Activated naive CD4-positive, alpha-beta T cell treated with anti-CD3 and anti-CD28 coated beads, Interleukin-2, amount 50 U/mL, for 24 hours (primary cell): ENCODE measurements around the gene CISTR.
A peak's percentile ranks its signal among the peaks of the same experiment; 100 is the strongest.

Experiments used
- H3K27ac Mint-ChIP-seq: one replicate; pipeline ENCODE4 v1.8.0; 2021; ENCODE audit warnings: mild to moderate bottlenecking, mixed read lengths
- H3K27me3 Mint-ChIP-seq: one replicate; pipeline ENCODE4 v1.8.0; 2021; ENCODE audit warnings: mixed read lengths
- H3K36me3 Mint-ChIP-seq: one replicate; pipeline ENCODE4 v1.8.0; 2021; ENCODE audit warnings: mixed read lengths
- H3K4me1 Mint-ChIP-seq: one replicate; pipeline ENCODE4 v1.8.0; 2021; ENCODE audit warnings: mixed read lengths
- H3K4me3 Mint-ChIP-seq: one replicate; pipeline ENCODE4 v1.8.0; 2021; ENCODE audit warnings: mild to moderate bottlenecking, mixed read lengths
- H3K9me3 Mint-ChIP-seq: one replicate; pipeline ENCODE4 v1.8.0; 2021; ENCODE audit warnings: mixed read lengths

The CISTR gene

GRCh38 chr12:53754633-53755264 is 3.0 kb upstream of the CISTR start:
- Mint-ChIP-seq H3K4me3 (no peak overlapping the region), H3K36me3 (no peaks in the 10 kb centered on the region), H3K4me1 (no peaks in the 10 kb centered on the region), H3K9me3 (no peaks in the 10 kb centered on the region), H3K27ac (no peak overlapping the region), H3K27me3 (peaks cover 15% of the 10 kb centered on the region)

DNA sequence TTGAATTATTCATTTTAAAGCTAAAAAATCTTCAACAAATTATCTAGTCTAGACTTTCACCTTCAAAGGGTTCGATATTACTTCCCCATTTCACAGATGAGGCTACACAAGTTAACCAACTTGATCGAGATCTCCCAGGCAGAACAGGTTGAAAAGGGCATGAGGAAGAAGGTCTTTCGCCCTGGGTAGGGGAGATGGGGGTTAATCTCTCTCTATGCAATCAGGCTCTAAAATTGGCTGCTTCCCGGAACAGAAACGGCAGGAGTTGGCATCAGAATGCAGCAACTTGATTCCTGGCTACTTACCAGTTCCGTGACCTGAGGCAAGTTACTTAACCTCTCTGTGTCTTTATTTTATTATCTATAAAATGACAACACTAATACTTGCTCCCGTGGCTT is 2.4 kb upstream of the CISTR start:
- Mint-ChIP-seq H3K4me1 (no peaks in the 10 kb centered on the region), H3K36me3 (no peaks in the 10 kb centered on the region), H3K9me3 (no peaks in the 10 kb centered on the region), H3K27ac (no peak overlapping the region), H3K27me3 (peaks cover 9% of the 10 kb centered on the region), H3K4me3 (no peak overlapping the region)

GRCh38 chr12:53752621-53753020 is 842 bp upstream of the CISTR start:
- no peak overlapping the region for H3K27ac Mint-ChIP-seq
- no peaks in the 10 kb centered on the region for H3K9me3 Mint-ChIP-seq
- no peak overlapping the region for H3K4me3 Mint-ChIP-seq
- H3K27me3 Mint-ChIP-seq = no peaks in the 10 kb centered on the region
- H3K4me1 Mint-ChIP-seq = no peaks in the 10 kb centered on the region
- no peaks in the 10 kb centered on the region for H3K36me3 Mint-ChIP-seq

DNA sequence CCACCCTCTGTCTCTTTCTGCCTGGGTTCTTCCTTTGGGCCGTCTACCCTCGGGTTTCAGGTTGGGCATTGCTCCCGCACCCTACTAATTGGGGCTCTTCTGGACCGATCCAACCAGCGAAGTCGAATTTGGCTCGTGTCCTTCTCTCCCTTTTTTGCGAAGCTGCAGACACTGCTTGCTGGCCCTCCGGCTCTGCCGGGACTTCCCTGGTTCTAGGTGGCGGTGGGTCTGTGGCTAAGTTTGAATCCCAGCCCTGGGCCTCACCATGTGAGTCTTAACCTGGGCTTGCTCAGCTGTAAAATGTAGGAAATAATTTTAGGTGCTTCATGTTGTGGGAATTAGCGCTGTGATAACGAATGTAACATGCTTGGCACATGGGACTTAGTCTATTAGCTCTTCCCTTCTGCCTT is 418 bp upstream of the CISTR start:
- Mint-ChIP-seq H3K9me3 (no peaks in the 10 kb centered on the region), H3K4me1 (no peaks in the 10 kb centered on the region), H3K4me3 (no peak overlapping the region), H3K36me3 (no peaks in the 10 kb centered on the region), H3K27me3 (no peaks in the 10 kb centered on the region), H3K27ac (no peak overlapping the region)

- Mint-ChIP-seq H3K4me1 (no peaks in the 10 kb centered on the region), H3K27me3 (peaks cover 7% of the 10 kb centered on the region), H3K27ac (no peak overlapping the region), H3K4me3 (no peak overlapping the region), H3K9me3 (no peaks in the 10 kb centered on the region), H3K36me3 (no peaks in the 10 kb centered on the region)
Measured at GRCh38 chr12:53750812-53751335, 905 bp downstream of the CISTR start.

DNA sequence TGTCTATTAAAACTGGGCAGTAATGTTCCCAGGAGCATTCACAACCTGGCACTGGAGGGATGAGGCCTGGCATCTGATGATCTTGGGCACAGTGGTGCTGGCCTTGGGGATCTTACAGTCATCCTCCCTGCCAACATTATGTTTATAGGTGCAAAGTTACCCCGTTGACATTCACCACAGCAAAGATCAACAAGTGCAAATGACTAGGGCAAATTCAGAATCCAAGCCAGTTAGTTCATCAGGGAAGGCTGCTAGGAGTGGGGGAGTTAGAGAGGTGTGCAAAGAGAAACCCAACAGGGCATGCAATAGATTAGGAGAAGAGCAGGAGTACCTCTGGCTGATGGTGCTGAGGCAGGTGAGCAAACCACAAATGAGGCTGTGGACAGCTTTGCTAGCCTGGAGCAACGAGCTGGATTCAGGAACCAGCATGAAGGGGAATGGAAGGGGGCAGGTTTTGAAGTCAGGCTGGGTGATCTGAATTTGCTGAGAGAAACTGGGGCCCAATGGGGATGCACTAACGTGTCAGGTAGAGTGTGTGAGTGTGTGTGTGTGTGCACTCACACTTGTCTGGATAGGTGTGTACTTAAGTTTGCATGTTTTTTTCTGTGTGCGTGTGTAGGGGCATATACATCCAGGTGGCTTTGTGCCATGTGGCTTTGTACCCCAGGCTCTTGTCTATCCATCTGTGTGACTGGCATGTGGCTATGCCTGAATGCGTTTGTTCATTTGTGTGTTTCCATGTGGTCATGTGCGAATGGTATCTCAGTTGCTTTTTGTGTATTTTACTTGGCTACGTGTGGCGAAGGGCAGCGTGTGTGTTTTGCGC is 1.6 kb downstream of the CISTR start:
- no peak overlapping the region for H3K27ac Mint-ChIP-seq
- H3K4me1 Mint-ChIP-seq = no peaks in the 10 kb centered on the region
- no peaks in the 10 kb centered on the region for H3K36me3 Mint-ChIP-seq
- no peaks in the 10 kb centered on the region for H3K9me3 Mint-ChIP-seq
- H3K4me3 Mint-ChIP-seq = no peak overlapping the region
- H3K27me3 Mint-ChIP-seq = peaks cover 9% of the 10 kb centered on the region

GRCh38 chr12:53748072-53748840 is 3.5 kb downstream of the CISTR start:
- H3K4me3 Mint-ChIP-seq = no peak overlapping the region
- H3K4me1 Mint-ChIP-seq = peaks cover 6% of the 10 kb centered on the region

DNA sequence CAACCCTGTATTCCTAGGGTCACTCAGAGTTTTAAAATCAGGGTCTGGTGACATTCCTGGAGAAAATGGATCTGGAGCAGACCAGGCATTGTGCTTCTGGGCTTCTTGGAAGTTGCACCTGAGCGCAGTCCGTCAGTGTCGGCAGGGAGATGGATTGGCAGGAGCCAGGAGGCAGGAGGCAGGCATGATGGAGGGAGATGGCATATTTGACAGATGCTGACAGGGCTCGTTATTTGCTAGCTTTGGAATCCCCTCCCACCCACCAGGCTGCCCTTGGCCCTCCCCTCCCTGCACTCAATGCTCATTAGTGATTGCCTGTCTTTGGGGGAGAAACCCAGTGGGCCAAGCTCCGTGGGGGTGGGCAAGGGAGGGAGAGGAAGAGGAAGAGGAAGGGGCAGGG is 4.7 kb downstream of the CISTR start:
- H3K4me1 Mint-ChIP-seq = peaks cover 6% of the 10 kb centered on the region
- H3K4me3 Mint-ChIP-seq = peak overlapping the region; percentile 57
- H3K9me3 Mint-ChIP-seq = no peaks in the 10 kb centered on the region
- H3K27me3 Mint-ChIP-seq = peaks cover 29% of the 10 kb centered on the region
- no peak overlapping the region for H3K27ac Mint-ChIP-seq
- H3K36me3 Mint-ChIP-seq = no peaks in the 10 kb centered on the region

More at GRCh38 chr12:53748072-53748840, 3.5 kb downstream of the CISTR start:
- Mint-ChIP-seq H3K9me3 (no peaks in the 10 kb centered on the region), H3K36me3 (no peaks in the 10 kb centered on the region), H3K27me3 (peaks cover 23% of the 10 kb centered on the region), H3K27ac (no peak overlapping the region)

- Mint-ChIP-seq H3K27me3 (peaks cover 29% of the 10 kb centered on the region), H3K4me1 (peaks cover 6% of the 10 kb centered on the region), H3K4me3 (peak overlapping the region; percentile 57), H3K9me3 (no peaks in the 10 kb centered on the region), H3K27ac (no peak overlapping the region), H3K36me3 (no peaks in the 10 kb centered on the region)
Measured at GRCh38 chr12:53746592-53747092, 5.1 kb downstream of the CISTR start.

DNA sequence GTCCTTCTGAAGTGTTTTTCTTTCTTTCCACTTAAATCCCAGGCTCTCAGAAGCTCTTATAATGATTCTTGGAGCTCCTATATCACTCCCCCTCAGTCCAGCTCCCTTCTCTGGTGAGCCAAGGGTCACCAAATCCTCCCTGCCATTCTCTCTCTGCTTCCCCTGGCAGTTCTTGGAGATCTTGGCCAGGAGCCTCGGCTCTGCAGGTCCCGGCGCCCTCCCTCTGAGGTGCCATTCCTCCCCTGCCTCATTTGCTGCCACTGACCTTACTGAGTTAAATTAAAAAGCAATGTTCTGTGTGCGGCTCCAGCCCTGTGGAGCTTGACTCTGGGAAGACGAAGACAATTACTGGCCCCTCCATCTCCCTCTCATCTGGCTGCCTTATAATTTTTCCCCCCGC is 7.0 kb downstream of the CISTR start:
- Mint-ChIP-seq H3K36me3 (no peaks in the 10 kb centered on the region), H3K27me3 (peaks cover 29% of the 10 kb centered on the region), H3K4me3 (no peak overlapping the region), H3K27ac (no peak overlapping the region), H3K4me1 (peaks cover 6% of the 10 kb centered on the region), H3K9me3 (no peaks in the 10 kb centered on the region)

DNA sequence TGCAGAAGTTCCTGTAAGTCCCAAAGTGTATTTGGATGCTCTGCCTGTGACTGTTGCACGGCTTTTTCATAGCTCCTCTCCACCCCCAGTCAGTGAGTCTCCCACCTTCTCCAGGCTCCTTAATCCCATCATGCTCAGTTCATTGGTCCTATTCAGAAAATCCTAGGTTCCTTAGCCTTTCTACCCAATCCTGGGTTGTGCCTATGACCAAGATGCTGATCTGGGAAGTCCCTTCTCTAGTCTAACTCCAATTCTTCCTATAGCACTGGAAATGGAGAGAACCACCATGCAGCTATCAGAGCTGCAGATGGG is 7.7 kb downstream of the CISTR start:
- Mint-ChIP-seq H3K4me3 (no peak overlapping the region), H3K27ac (no peak overlapping the region), H3K27me3 (peaks cover 33% of the 10 kb centered on the region), H3K9me3 (no peaks in the 10 kb centered on the region), H3K4me1 (peaks cover 12% of the 10 kb centered on the region), H3K36me3 (no peaks in the 10 kb centered on the region)

GRCh38 chr12:53743266-53744129 is 8.3 kb downstream of the CISTR start:
- Mint-ChIP-seq H3K4me3 (peak overlapping the region; percentile 43), H3K27ac (no peak overlapping the region), H3K4me1 (peaks cover 18% of the 10 kb centered on the region), H3K27me3 (peaks cover 36% of the 10 kb centered on the region), H3K9me3 (no peaks in the 10 kb centered on the region), H3K36me3 (no peaks in the 10 kb centered on the region)

GRCh38 chr12:53740130-53740491 is 11.7 kb downstream of the CISTR start:
- H3K27ac Mint-ChIP-seq = no peak overlapping the region
- peaks cover 21% of the 10 kb centered on the region for H3K4me1 Mint-ChIP-seq
- no peaks in the 10 kb centered on the region for H3K9me3 Mint-ChIP-seq
- H3K27me3 Mint-ChIP-seq = peaks cover 32% of the 10 kb centered on the region
- no peak overlapping the region for H3K4me3 Mint-ChIP-seq
- no peaks in the 10 kb centered on the region for H3K36me3 Mint-ChIP-seq

DNA sequence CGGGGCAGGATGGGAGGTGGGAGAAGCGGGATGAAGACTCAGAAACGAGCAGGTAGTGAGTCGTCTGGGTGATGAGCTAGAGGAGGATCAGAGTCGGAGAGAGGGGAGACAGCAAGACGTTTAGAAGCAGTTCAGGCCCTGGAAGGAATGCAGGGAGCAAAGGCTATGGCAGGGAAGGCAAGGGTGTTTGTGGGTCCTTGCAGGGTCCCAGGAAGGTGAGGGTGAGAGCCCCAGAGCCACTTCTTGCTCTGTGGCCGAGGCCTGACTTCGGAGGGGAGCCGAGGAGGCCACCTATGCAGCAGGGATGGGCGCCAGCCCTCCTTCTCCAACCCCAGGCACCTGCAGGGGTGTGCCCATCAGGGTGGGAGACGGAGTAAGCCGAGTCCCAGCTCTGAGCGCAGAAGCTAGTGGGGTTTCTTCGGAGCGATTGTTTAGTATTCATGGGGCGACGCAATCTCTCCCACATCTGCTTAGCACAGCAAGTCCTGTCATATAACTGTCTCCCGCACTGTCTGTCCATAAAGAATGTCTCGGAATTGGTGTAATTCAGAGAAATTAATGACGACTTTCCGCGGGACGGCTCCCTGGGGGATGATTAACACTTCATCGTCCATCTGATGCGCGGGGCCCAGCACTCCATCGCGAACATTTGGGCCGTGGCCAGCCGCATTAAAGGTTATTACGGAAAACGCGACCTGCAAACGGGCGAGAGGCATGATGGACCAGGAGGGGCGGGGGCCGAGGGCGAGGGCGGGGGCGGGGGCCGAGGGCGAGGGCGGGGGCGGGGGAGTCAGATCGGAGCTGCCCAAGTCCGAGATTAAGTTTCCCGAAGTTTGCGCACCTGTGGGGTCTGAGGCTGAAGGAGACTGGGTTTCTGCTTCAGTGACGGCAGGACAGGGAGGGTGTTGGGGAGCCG is 12.3 kb downstream of the CISTR start:
- Mint-ChIP-seq H3K9me3 (no peaks in the 10 kb centered on the region), H3K36me3 (no peaks in the 10 kb centered on the region), H3K27me3 (peaks cover 26% of the 10 kb centered on the region), H3K27ac (no peak overlapping the region), H3K4me1 (peaks cover 21% of the 10 kb centered on the region), H3K4me3 (peak overlapping the region; percentile 77)
